Measurements from ENCODE around the gene COL18A1.

- TF ChIP-seq CTCF (IDR thresholded peaks at IDR 0.05) (no peak), POLR2A (IDR thresholded peaks at IDR 0.05) (no peak)
These were observed 141.9 kb downstream of the COL18A1 start for GRCh38 chr21:45546636-45547544.
